ACHN (cell line): ENCODE results near the gene MAML2.

Experiments used
- DNase-seq: peaks from one replicate; pipeline ENCODE4 v3.0.0-alpha.2; 2015
- in situ Hi-C: cut with HindIII; loops from 2 replicates; pipeline ENCODE4 v1.10.0; 2017; ENCODE audit warnings: low sequenced_read_pairs, low pct_ligation_motif_present, low pct_unique_long_range_greater_than_20kb

The MAML2 gene

DNA sequence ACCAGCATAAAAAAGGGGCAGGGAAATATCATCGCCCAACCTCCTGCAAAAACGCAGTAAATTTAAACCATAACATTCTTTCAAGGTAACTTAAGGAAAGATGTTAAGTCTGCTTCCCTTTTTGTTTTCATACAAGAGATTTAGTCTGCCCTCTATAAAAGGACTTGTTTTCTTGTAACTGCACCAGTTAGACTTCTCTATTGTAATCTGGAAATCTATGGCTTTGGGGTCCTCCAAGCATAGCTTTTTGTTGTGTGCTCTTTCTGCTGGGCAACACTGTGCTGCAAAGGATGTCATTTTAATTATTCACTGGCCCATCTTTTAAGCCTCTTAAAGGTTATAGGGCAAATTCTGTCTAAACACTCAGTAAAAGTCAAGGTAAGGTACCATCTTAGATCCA is 136.0 kb downstream of the MAML2 start:
- DNase-seq: no peak
- in situ Hi-C loops: no loop called here

DNA sequence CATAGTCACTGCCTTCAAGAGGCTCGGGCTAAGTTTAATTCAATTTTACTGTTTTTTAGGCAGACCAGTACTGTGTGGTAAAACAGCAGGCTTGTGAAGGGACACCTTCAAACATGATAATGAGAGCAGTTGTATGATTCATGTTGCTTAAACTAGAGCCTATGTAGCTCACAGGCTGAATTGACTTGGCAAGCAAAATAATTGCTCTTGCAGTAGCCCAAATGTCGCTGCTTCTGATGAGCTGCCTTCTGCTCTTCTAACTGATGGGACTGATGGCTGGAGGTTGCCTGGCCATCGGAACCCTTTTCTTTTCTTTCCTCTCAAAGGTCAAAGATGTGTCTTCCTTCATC is 137.6 kb downstream of the MAML2 start:
- no peak for DNase-seq
- in situ Hi-C loops: no loop called here

DNA sequence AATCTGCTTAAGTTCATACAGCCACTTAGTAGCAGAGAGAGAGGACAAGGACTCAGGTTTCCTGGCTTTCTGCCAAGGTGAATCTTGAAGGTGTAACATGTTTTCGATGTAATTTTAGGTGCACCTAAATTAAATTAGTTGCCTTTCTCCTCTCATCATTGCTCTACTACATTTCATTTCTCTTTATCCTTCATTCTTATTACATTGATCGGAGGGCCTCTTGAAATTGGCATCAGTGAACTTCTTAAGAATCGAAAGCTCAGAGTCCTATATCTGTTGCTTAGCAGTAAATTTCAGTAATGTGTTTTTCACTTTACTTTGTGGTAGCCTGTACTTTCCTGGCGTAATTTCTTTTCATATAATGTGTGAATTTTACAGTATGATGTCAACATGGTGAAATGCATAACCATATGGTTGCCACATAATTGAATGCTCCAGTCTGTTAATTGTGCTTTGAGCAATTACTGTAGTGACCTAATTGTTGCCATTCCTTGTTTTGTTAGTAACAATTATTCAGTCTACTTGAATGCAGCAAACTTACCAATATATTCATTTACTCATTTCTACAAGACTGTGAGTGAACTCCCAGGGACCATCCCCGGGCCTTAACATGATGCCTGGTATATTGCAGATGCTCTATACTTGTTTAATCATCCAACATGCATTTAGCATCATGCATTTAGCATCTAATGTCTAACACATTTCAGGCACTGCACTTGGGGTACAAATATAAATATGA is 138.1 kb downstream of the MAML2 start:
- DNase-seq: no peak
- in situ Hi-C loops: no loop called here

DNA sequence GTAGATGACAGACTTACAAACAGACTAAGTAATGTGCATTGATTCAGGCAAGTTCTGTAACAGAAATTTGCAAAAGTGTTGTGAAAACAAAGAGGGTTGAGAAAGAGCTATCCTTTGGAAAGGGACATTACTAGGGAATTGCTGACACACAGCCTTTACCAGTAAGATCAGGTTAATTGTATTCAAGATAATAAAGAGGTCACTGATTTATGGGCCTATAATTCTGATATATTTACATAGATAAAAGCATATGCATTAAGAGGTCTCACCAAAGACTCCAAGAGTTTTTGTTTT is 138.7 kb downstream of the MAML2 start:
- no peak for DNase-seq
- in situ Hi-C loops: no loop called here

DNA sequence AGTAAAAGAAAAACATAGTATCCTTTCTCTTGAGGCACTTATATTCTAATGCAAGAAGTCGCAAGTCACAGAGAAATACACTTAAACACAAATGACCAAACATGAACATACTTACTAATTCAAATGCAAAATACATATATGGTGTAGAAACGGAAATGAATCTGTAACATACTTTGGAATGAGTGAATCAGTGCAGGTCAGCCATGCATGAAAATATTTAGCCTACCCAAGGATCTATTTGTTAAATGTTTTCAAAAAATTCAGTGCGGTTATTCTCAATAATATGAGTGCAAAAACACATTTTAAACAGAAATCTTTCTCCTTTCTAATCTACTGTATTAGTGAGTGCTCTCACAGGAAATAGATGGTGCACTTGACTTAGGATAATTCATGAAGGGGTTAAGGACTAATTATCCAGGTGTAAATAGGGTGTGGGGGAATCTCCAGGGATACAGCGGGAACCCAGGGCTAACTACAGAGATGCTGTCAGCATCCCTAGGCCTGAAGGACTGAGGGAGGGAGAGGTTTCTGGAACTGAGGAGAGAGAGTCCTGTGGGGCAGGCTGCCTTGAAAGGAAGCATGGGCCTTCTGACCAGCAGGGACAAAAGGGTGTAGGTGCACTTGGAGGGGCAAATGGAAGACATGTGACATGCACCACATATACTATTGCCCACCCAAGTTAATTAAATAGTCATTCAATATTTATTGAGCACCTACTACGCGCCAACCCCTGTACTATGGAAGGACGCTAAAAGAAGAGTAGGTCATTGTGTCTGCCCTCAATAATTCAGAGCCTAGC is 139.2 kb downstream of the MAML2 start:
- in situ Hi-C loops: no loop called here
- DNase-seq: peak; percentile 31

DNA sequence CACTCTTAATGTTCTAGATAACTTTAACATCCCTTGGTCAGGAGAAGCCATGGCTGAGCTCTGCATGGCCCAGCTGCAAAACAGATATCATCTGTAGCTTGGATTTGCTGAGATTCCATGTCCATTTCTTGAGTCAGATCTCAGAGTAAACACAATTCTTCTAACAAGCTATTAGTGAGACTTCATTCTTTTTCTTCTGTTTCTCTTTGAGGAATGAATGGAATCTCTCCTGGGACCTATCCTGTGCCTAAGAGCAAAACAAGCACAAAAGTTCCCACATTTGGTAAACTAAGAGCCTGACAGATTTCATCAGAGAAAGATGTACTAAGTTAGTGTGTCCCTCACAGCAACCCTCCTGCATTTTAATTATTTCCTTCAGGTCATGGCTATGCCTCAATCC is 142.8 kb downstream of the MAML2 start:
- no peak for DNase-seq
- in situ Hi-C loops: no loop called here

DNA sequence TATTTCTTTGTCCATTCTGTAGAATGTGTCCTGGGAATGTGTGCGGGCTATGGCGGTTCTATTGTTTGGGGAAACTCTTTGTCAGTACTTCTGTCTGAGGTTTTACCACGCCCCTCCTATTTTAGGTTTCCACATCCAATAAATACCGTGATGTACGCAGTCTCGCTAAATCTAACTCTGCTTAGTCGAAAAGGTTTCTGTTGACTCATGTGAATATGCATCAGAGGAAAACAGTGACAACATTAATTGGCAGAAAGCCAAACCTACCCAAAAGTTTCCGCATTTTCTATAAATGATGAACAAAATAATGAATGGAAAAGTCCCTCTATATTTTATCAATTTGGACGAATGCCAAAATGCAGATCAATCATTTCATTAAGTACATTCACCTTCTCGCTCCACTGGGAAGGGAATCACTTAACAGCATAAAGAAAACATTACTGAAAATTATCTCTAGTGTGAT is 143.4 kb downstream of the MAML2 start:
- no peak for DNase-seq
- in situ Hi-C loops: no loop called here

DNA sequence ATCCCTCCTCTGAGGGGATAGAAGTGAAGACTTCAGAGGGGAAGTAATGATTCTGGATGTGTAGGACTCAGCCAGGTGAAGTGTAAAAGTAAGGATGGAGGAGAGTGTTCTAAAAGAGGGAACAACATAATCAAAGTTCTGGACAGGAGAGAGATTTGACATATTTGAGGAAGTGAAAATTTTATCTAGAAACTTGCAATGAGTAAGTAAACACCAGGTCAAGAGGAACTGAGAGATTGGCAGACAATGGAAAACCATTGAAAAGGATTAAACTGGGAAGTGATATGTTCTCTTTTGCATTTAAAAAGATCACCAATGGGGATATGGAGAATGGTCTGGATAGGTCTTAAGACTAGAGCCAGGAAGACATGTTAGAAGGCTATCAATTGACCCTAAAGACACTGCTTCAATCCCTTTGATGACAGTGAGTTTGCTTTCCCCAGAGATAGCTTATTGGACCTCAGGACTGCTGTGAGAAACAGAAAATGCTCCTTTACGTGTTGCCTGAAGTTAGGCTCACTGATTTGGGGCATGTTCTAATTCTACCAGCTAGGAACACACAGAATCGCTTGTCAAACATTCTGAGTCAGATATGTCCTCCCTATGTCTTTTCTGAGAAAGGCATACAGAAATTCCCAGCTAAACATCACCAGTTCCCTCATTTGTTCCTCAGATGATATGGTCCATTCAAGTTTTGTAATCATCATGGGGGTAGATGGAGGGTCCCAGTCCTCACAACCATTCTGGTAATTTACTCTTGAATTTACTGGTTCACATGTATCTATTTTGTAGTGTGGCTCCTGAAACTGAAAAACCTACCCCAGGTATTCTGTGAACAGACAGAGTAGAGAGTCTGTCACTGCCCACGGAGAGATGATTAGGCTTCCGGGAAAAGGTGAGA is 144.9 kb downstream of the MAML2 start:
- no peak for DNase-seq
- in situ Hi-C loops: no loop called here

DNA sequence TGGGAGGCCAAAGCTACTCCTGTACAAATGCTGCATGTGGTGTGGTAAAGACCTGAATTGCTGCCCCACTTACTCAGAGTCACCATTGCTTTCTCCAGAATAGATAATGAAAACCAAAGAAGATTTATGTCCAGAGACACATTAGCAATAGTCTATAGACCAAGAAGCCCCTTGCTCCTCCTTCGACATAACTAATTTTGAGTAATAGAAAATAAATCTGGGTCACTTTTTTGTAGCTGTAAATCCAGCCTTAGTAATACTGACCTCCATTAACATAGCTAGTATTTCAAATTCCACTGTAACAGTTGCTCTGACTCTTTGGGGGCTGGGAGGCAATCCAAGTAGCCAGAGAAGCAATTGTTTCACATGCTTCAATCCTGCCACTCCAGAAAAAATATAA is 145.9 kb downstream of the MAML2 start:
- in situ Hi-C loops: no loop called here
- DNase-seq: no peak

DNA sequence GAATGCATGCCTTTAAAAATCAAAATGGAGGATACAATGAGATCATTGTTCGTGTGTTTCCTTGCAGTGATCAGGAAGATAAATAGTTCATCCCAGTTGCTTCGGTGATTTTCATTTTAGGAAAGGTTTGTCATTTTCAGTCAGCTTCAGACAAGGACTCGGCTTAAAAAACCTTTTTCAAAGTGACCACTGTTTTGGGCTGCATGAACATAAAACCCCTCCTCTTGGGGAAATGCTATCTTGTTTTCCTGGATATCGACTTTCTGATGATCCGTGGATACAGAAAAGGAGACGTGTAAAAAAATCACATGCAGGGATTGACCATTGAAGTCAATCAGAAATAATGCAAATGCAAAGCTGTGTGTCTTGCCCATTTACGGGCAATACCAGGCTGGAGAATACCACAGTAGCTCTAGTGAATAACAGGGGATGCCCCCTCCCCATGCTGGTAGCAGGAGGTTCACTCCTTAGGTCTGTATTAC is 146.8 kb downstream of the MAML2 start:
- DNase-seq: no peak
- in situ Hi-C loops: no loop called here

DNA sequence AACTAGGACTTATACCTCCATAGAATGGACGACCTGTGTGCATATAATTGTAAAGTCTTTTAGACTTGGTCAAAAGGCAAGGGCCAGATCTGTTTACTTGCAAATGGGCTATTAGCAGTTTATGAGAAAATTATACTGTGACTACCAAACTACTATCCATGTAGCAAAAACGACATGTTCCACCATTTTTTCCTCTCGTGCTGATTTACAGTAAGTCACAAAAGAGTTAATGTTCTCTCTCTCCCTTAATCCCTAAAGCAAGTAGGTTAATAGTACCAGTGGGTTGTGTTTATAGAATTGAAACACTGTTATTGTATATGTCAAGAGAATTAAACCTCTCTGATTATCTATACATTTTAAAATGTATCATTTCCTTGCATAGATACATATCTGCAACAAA is 147.3 kb downstream of the MAML2 start:
- in situ Hi-C loops: no loop called here
- no peak for DNase-seq

DNA sequence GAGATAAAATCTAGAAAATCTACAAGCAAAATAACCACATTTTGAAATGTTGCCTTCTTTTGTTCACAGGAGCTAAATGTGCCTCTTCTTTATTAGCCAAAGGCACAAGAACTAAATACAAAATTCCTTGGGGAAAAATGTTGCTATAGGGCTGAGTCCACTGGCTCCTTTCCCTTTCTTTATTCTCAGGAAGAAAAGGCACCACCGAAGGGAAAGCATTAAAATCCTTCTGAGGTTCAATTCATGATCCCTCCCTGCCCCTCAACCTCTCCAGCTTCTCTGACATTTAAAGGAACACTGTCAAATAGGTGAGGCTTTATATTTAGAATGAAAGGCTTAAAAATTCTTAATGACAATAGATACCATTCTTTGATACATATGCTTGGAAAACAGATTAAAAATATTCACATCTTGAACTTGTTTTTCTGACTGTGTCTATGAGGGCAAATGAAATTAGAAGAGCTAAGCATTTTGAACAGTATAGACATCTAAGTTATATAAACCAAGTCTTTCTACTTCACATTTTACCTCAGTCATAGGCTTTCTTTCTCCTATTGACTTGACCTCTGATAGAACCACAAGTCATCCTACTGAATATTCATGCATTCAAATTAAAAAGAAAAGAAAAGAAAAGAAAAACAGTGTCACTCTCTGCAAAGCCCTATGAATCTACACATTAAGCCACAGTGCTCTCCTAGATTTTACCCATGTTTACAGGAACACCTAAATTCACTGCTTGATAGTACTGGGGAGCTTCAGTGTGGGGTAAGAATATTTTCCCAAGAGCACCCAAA is 148.2 kb downstream of the MAML2 start:
- in situ Hi-C loops: no loop called here
- no peak for DNase-seq

DNA sequence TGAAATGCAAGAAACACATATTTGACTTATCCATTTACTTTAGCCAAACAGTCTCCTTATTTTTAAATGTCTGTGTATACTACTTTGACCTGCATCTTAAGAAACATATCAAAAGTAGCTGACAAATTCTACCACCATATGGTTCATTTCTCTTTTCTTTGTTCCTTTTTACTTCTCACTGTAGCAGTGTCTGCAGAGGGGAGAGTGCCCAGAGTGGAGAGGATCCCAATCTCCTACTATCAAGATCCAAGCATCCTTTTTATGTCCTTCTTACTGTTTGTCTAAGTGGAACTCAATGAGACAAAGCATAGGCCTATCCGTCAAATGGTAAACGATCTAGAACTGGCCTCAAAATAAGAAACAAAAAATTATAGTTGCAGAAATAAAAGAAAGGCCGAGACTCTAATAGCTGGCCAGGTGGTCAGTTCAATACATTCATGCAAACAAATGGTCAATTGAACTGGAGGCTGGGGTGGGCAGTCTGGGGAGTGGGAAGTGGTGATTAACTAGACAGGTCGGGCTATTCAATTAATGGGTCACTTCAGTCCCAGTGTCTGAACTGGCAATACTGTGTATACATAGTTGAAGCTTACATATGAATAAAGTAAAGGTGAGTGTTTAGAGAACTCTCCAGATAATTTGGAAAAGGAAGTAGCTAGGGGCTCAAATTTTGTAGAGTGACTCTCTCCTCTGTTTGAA is 149.1 kb downstream of the MAML2 start:
- in situ Hi-C loops: no loop called here

DNA sequence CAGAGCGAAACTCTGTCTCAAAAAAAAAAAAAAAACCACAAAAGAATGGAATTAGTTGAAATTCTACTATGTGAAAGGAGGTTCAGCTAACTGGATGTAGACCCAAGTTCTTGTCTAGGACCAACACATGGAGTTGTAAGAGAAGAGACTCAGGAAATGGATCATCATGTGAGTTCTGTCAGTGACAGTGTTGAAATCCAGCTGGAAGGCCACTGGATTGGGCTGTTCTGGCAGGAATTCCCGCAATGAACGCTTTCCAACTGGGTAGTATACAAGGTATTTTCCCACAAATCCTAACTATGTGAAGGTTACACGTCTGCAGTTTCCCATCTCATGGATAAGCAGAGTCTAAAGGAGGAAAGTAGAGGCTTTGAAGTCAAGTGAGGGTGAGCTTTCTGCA is 151.2 kb downstream of the MAML2 start:
- in situ Hi-C loops: no loop called here
- DNase-seq: no peak

More for the DNA sequence above, 149.1 kb downstream of the MAML2 start:
- DNase-seq: no peak

DNA sequence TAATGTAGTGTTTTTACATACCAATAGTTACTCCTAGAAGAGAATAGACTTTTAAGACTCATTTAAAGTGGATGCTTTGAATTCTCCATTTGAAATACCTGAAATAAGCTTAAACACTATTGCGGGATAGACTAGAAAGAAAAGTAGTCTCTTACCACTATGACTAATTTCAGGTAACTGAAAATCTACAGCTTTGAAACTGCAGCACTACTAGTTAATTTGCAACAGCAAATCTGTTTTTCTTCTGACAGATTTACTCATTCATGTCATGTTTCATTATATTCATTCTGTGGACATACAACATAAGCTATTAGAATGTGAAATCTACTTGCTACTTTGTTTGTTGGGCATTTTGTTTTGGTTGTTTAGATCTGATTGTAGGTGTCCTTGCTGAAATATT is 153.6 kb downstream of the MAML2 start:
- in situ Hi-C loops: no loop called here

DNA sequence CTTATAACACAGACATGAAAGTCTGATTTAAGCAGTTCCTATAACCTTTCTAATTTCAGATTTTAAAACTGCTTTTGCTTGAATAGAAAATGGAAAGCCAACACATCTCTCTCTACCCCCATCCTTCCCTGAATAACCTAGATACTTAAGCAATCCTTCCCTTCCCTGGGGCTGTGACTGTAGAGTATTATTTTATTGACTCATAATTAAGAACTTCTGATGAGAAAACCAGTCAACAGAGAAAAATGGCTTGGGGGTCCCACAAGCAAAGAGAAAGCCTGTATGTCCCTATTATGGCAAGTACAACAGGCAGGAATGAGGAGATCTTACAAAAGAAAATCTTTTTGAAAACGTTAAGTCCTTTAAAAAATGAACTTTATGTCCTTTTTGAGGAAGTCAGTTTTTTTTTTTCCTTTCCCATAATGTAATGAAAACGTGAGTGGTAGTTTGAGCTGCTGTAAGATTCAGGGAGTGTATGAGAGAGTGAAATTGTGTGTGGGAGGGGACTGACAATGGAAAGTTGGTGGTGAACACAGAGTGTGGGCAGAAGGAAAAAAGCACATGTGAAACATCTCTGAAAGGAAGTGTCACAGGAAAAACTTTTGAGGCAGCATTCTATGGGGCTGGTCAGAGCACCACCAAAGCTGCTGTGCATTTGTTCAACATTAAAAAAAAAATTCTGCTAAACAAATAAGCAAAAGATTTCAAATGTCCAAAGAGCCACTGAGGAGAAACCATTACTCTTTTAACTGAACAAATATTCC is 154.6 kb downstream of the MAML2 start:
- DNase-seq: no peak
- in situ Hi-C loops: no loop called here

More for the DNA sequence above, 153.6 kb downstream of the MAML2 start:
- no peak for DNase-seq

DNA sequence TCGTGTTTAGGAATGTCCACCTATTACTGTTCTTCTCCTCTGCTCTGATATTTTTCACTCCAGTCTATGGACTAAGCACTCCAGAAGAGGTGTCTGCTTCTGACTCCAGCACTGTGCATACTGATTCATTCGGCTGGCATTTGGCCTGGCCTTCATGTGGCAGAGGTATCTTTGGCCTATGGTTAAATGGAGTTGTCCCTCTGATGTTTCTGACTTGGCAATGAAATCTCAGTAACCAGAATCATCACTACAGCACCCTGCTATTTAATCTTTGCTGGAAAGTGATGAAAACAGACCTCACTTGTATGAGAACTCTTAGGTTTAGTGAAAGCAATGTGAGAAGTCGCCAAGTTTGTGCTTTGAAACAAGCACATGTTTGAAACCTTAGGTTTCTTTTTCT is 155.2 kb downstream of the MAML2 start:
- peak; percentile 65 for DNase-seq

More for the DNA sequence above, 155.2 kb downstream of the MAML2 start:
- in situ Hi-C loops: no loop called here
